GM12878 (cell line): Measurements from ENCODE around the gene USF1. TPM values are rescaled to one million over a fixed set of nuclear protein-coding genes. Genes with fewer than 3 reads are reported as not detected.

Experiments used
- ATAC-seq: fragments of 200-7000 bp; cut with Tn5 transposase; 3 replicates; pipeline ENCODE4 v1.9.1; 2020; ENCODE audit warnings: mild to moderate bottlenecking, moderate library complexity
- BruUV-seq: library from RNA; stranded (reverse); fragments of 400-500 nt; replicated peaks from 2 replicates; lab custom pipeline; 2021; lab: Mats Ljungman, UMichigan
- CTCF ChIA-PET: fragments of 300-600 bp; sonication (Branson Sonifier 250); formaldehyde crosslinking; extraction: SDS; loops from one replicate; lab custom pipeline; 2021; ENCODE audit warnings: inconsistent platforms; lab: Yijun Ruan, JAX
- POLR2A ChIA-PET: fragments of 350-600 bp; formaldehyde crosslinking; extraction: SDS; loops from one replicate; lab custom pipeline; 2021; ENCODE audit warnings: inconsistent platforms; lab: Charles Lee
- RAD21 ChIA-PET: fragments of 300-600 bp; sonication (Branson Sonifier 250); formaldehyde crosslinking; loops from one replicate; lab custom pipeline; 2023; ENCODE audit warnings: antibody characterized with exemption; ENCODE audit not compliant: unreplicated experiment; lab: Charles Lee
- SMC1A ChIA-PET: fragments of 300-600 bp; sonication (Branson Sonifier 250); formaldehyde crosslinking; loops from one replicate; lab custom pipeline; 2023; ENCODE audit not compliant: unreplicated experiment, uncharacterized antibody; lab: Charles Lee
- DNase-seq: peaks from one replicate; pipeline ENCODE4 v3.0.0-alpha.2; 2011; ENCODE audit warnings: low read depth, low spot score
- FAIRE-seq: peaks from 3 replicates; lab custom pipeline; 2011; peaks lifted over from hg19 to GRCh38; lab: Jason Lieb, UNC
- H2AFZ ChIP-seq: 2 replicates; pipeline ENCODE4 v1.6.0; 2011; ENCODE audit warnings: low read depth, low read length, control low read depth; ENCODE audit not compliant: control insufficient read depth
- H3K27ac ChIP-seq: 2 replicates; pipeline ENCODE4 v1.5.1; 2011; ENCODE audit warnings: control low read depth; ENCODE audit not compliant: control insufficient read depth, insufficient read depth
- H3K27me3 ChIP-seq, 2 experiments: replicated peaks in 1 of 2; 2 replicates each; pipeline versions ENCODE4 v1.6.0 to v1.6.1; 2011; ENCODE audit warnings: low read length in 1 of 2; ENCODE audit not compliant: control insufficient read depth in 2 of 2, insufficient read depth in 2 of 2
- H3K36me3 ChIP-seq, 2 experiments: 2 replicates each; pipeline ENCODE4 v1.5.1; 2011; ENCODE audit warnings: low read length in 1 of 2; ENCODE audit not compliant: control insufficient read depth in 2 of 2, insufficient read depth in 2 of 2
- H3K4me1 ChIP-seq: 2 replicates; pipeline ENCODE4 v1.6.1; 2011; ENCODE audit warnings: mild to moderate bottlenecking, low read length, moderate library complexity, mixed read lengths; ENCODE audit not compliant: control insufficient read depth, insufficient read depth
- H3K4me2 ChIP-seq: 2 replicates; pipeline ENCODE4 v1.6.0; 2011; ENCODE audit warnings: control low read depth; ENCODE audit not compliant: control insufficient read depth, insufficient read depth
- H3K4me3 ChIP-seq: fragments of 200-600 bp; sonication (generic); 2 replicates; pipeline ENCODE4 v1.5.1; 2016
- H3K79me2 ChIP-seq: 2 replicates; pipeline ENCODE4 v1.6.0; 2011; ENCODE audit warnings: low read length; ENCODE audit not compliant: control insufficient read depth, insufficient read depth
- H3K9ac ChIP-seq: 2 replicates; pipeline ENCODE4 v1.8.0; 2011; ENCODE audit warnings: low read length, control low read depth, mixed read lengths; ENCODE audit not compliant: control insufficient read depth, insufficient read depth
- H3K9me3 ChIP-seq: replicated peaks from 3 replicates; pipeline ENCODE4 v1.5.1; 2011; ENCODE audit warnings: mild to moderate bottlenecking, low read length; ENCODE audit not compliant: control insufficient read depth, insufficient read depth
- H4K20me1 ChIP-seq: 2 replicates; pipeline ENCODE4 v1.6.0; 2011; ENCODE audit not compliant: control insufficient read depth, insufficient read depth
- MAX ChIP-seq: IDR thresholded peaks from 2 replicates; pipeline ENCODE4 v1.6.1; 2012; ENCODE audit warnings: low read depth, low read length, improper control_type of control experiment
- PRDM15 ChIP-seq: fragments of 450-650 bp; formaldehyde crosslinking; IDR thresholded peaks from 2 replicates; pipeline ENCODE4 v1.4.0; 2020; ENCODE audit warnings: mild to moderate bottlenecking, moderate library complexity
- RBBP5 ChIP-seq: fragments of 200-600 bp; sonication (generic); conservative IDR thresholded peaks from 2 replicates; pipeline ENCODE4 v1.6.1; 2016
- WGBS: methylation state at CpG from one replicate; pipeline ENCODE4 v1.1.6; 2016; ENCODE audit warnings: low lambda C conversion rate; ENCODE audit not compliant: insufficient replicate concordance, insufficient coverage; ENCODE audit errors: missing lambda C conversion rate; 5-methylcytosine and 5-hydroxymethylcytosine counted together
- in situ Hi-C: fragments of 300-500 bp; cut with MboI; formaldehyde crosslinking; loops from 9 replicates; pipeline ENCODE4 v1.14.3; 2018; ENCODE audit warnings: mixed read lengths
- intact Hi-C: fragments of 100-400 bp; cut with micrococcal nuclease; formaldehyde crosslinking; loops from one replicate; pipeline ENCODE4 v1.14.2; 2022; ENCODE audit not compliant: unreplicated experiment
- polyA plus RNA-seq, 11 experiments: library from polyadenylated mRNA; depleted of rRNA in 4 of 11; unstranded in 6 of 11; stranded (reverse) in 5 of 11; fragments of >200 nt; fragmentation: Nextera tagmentation in 4 of 11; fragmentation: Illumina TruSeq in 1 of 11; extraction: Ambion mirVana in 4 of 11; extraction: Trizol in 1 of 11; gene quantifications; 1 replicate in 1 of 11; 2 replicates in 10 of 11; pipeline versions ENCODE4 v1.2.1 to v1.2.3, GENCODE V29; 2011 to 2016; ENCODE audit warnings: inconsistent platforms in 2 of 11, missing spikeins in 2 of 11, low read depth in 1 of 11
- total RNA-seq, 4 experiments: library from RNA; depleted of rRNA in 3 of 4; stranded (reverse); fragments of >200 nt in 3 of 4; fragmentation: Illumina TruSeq in 1 of 4; extraction: Trizol in 1 of 4; gene quantifications; 2 replicates each; pipeline versions ENCODE4 v1.2.1 to v1.2.3, GENCODE V29; 2013 to 2021

Gene USF1
- total and polyA plus RNA-seq, 10 of the 15 experiments (the other 5 are each of a cell fraction or from before 2014, with no cell fraction given) = 9.4 to 92.1 (median 53.5) TPM

- Histone ChIP-seq H3K4me3 (no peak overlapping the region), H3K9me3 (no peaks in the 10 kb centered on the region), H3K27me3 (no peaks in the 10 kb centered on the region), H3K9ac (no peak overlapping the region), H3K4me1 (peaks cover 3% of the 10 kb centered on the region; the same call in 1 of the 2 replicates), H4K20me1 (no peaks in the 10 kb centered on the region), H3K4me2 (no peak overlapping the region), H3K79me2 (peaks cover 2% of the 10 kb centered on the region), H3K27ac (no peak overlapping the region), H3K36me3 (peaks cover 5 to 17% of the 10 kb centered on the region in 2 experiments; a peak in 3 of 4 replicates), H2AFZ (no peak overlapping the region)
- in situ Hi-C loops = no loop called here
- TF ChIP-seq MAX = no peak
- no peak for TF ChIP-seq PRDM15 (CRISPR knock-in tag)
- TF ChIP-seq RBBP5 = no peak
- 76% methylated on average over 11 of the region's 11 CpGs for WGBS
- POLR2A ChIA-PET = no interaction called here
- RAD21 ChIA-PET = interaction anchor here (1.5 kb wide), 2 partner anchors 32 to 96 kb away, joined by 3 read pairs; no protein-coding TSS in a partner anchor
- ATAC-seq (no peak), DNase-seq (no peak), FAIRE-seq (no peak)
- CTCF ChIA-PET = interaction anchor here (0.6 to 2.6 kb wide), 3 partner anchors 11 to 154 kb away, joined by 3 to 13 read pairs (median 3); no protein-coding TSS in a partner anchor
- no TSS peak for BruUV-seq
- SMC1A ChIA-PET = interaction anchor here (1.5 kb wide), 1 partner anchor 137 kb away, joined by 3 read pairs; no protein-coding TSS in a partner anchor
- intact Hi-C loops = no loop called here
Observed at GRCh38 chr1:161000736-161001480, 44.9 kb downstream of the USF1 start.
